HepG2 (cell line): ENCODE data around the gene AKR1E2. TPM values are rescaled to one million over a fixed set of nuclear protein-coding genes. Genes with fewer than 3 reads are reported as not detected.

Source experiments
- ATAC-seq: fragments of 200-7000 bp; cut with Tn5 transposase; 3 replicates; pipeline ENCODE4 v1.9.1; 2020; ENCODE audit warnings: mild to moderate bottlenecking, moderate library complexity
- BruUV-seq: library from RNA; stranded (reverse); fragments of 400-500 nt; replicated peaks from 2 replicates; lab custom pipeline; 2021; lab: Mats Ljungman, UMichigan
- CTCF ChIA-PET: fragments of 300-600 bp; formaldehyde crosslinking; extraction: SDS; loops from one replicate; lab custom pipeline; 2021; ENCODE audit warnings: low total read pairs, inconsistent platforms, low intra/inter-chr PET ratio; lab: Yijun Ruan, JAX
- POLR2A ChIA-PET: fragments of 350-600 bp; sonication (Branson Sonifier 250); formaldehyde crosslinking; loops from one replicate; lab custom pipeline; 2020; ENCODE audit warnings: antibody characterized with exemption, inconsistent platforms; lab: Yijun Ruan, JAX
- DNase-seq: peaks from one replicate; pipeline ENCODE4 v3.0.0-alpha.2; 2015; ENCODE audit warnings: low spot score
- FAIRE-seq: peaks from 3 replicates; lab custom pipeline; 2011; peaks lifted over from hg19 to GRCh38; lab: Jason Lieb, UNC
- H2AFZ ChIP-seq: one replicate; pipeline ENCODE4 v1.6.1; 2011; ENCODE audit warnings: low read length, inconsistent platforms
- H3K27ac ChIP-seq: fragments of 300-600 bp; 3 replicates; pipeline ENCODE4 v1.8.0; 2011; ENCODE audit warnings: mixed run types, mild to moderate bottlenecking, mixed read lengths, low read length, inconsistent platforms; ENCODE audit not compliant: insufficient read depth; ENCODE audit errors: extremely low read length
- H3K27me3 ChIP-seq, 2 experiments: fragments of 200-600 bp in 1 of 2; 2 replicates in 1 of 2; 3 replicates in 1 of 2; pipeline versions ENCODE4 v1.6.0 to v1.8.0; 2011; ENCODE audit warnings: low read length in 2 of 2, mild to moderate bottlenecking in 2 of 2, moderate library complexity in 2 of 2, inconsistent platforms in 1 of 2; ENCODE audit not compliant: insufficient read depth in 2 of 2, control insufficient read depth in 1 of 2
- H3K36me3 ChIP-seq, 2 experiments: fragments of 200-600 bp in 1 of 2; replicated peaks in 1 of 2; 2 replicates in 1 of 2; 3 replicates in 1 of 2; pipeline versions ENCODE4 v1.5.1 to v1.8.0; 2011; ENCODE audit warnings: low read length in 2 of 2, inconsistent platforms in 1 of 2; ENCODE audit not compliant: insufficient read depth in 2 of 2, control insufficient read depth in 1 of 2
- H3K4me1 ChIP-seq: 2 replicates; pipeline ENCODE4 v1.5.1; 2012; ENCODE audit warnings: low read length, inconsistent platforms; ENCODE audit not compliant: insufficient read depth
- H3K4me2 ChIP-seq: 2 replicates; pipeline ENCODE4 v1.6.0; 2011; ENCODE audit warnings: low read depth, low read length, inconsistent platforms
- H3K4me3 ChIP-seq, 3 experiments: fragments of 200-600 bp in 1 of 3; sonication (generic), shearing (Covaris generic) in 1 of 3; replicated peaks in 1 of 3; 2 replicates each; pipeline ENCODE4 v1.5.1; 2011 to 2016; ENCODE audit warnings: low read length in 3 of 3, inconsistent platforms in 2 of 3, low read depth in 2 of 3, mild to moderate bottlenecking in 2 of 3, control low read depth in 1 of 3, mixed read lengths in 1 of 3; ENCODE audit not compliant: insufficient read depth in 1 of 3
- H3K79me2 ChIP-seq: one replicate; pipeline ENCODE4 v1.6.1; 2011; ENCODE audit warnings: low read length, inconsistent platforms; ENCODE audit not compliant: insufficient read depth
- H3K9ac ChIP-seq: 2 replicates; pipeline ENCODE4 v1.6.0; 2011; ENCODE audit warnings: mild to moderate bottlenecking, low read depth, low read length, inconsistent platforms; ENCODE audit not compliant: insufficient read depth
- H3K9me3 ChIP-seq: 2 replicates; pipeline ENCODE4 v1.5.1; 2012; ENCODE audit warnings: mild to moderate bottlenecking, low read length
- H4K20me1 ChIP-seq: 2 replicates; pipeline ENCODE4 v1.6.0; 2011; ENCODE audit warnings: inconsistent platforms, mild to moderate bottlenecking, low read length, moderate library complexity; ENCODE audit not compliant: insufficient read depth
- ARNT2 ChIP-seq: sonication (generic); formaldehyde crosslinking; IDR thresholded peaks from 2 replicates; pipeline ENCODE4 v1.8.0; 2022; ENCODE audit warnings: mild to moderate bottlenecking, low read depth, missing genetic modification reagents, moderate library complexity
- HES4 ChIP-seq: sonication (generic); formaldehyde crosslinking; IDR thresholded peaks from 2 replicates; pipeline ENCODE4 v1.9.0; 2021; ENCODE audit warnings: mild to moderate bottlenecking, missing genetic modification reagents, borderline replicate concordance
- MLXIP ChIP-seq: sonication (generic); formaldehyde crosslinking; IDR thresholded peaks from 2 replicates; pipeline ENCODE4 v1.9.0; 2021; ENCODE audit warnings: missing genetic modification reagents, borderline replicate concordance
- NFKB2 ChIP-seq: sonication (generic); formaldehyde crosslinking; IDR thresholded peaks from 2 replicates; pipeline ENCODE4 v1.4.0; 2020; ENCODE audit warnings: missing genetic modification reagents, borderline replicate concordance
- PAXIP1 ChIP-seq: sonication (generic); formaldehyde crosslinking; conservative IDR thresholded peaks from 2 replicates; pipeline ENCODE4 v1.4.0; 2020; ENCODE audit warnings: mild to moderate bottlenecking, missing genetic modification reagents, moderate library complexity
- PRDM10 ChIP-seq: sonication (generic); formaldehyde crosslinking; IDR thresholded peaks from 2 replicates; pipeline ENCODE4 v1.4.0; 2020; ENCODE audit warnings: low read depth, missing genetic modification reagents
- SOX5 ChIP-seq: IDR thresholded peaks from 2 replicates; pipeline ENCODE4 v1.6.1; 2016; ENCODE audit warnings: borderline replicate concordance
- SOX6 ChIP-seq, 2 experiments: fragments of 450-650 bp in 1 of 2; sonication (generic) in 1 of 2; formaldehyde crosslinking in 1 of 2; IDR thresholded peaks; 2 replicates each; pipeline versions ENCODE4 v1.4.0 to v1.6.1; 2017 to 2020; ENCODE audit warnings: antibody characterized with exemption in 1 of 2, mild to moderate bottlenecking in 1 of 2, missing genetic modification reagents in 1 of 2
- ZFAT ChIP-seq: sonication (generic); formaldehyde crosslinking; conservative IDR thresholded peaks from 2 replicates; pipeline ENCODE4 v1.8.1; 2023; ENCODE audit warnings: missing genetic modification reagents, inconsistent platforms
- ZNF496 ChIP-seq: sonication (generic); formaldehyde crosslinking; IDR thresholded peaks from 2 replicates; pipeline ENCODE4 v1.8.1; 2023; ENCODE audit warnings: mild to moderate bottlenecking, moderate library complexity, missing genetic modification reagents; ENCODE audit not compliant: insufficient replicate concordance
- ZNF549 ChIP-seq: sonication (generic); formaldehyde crosslinking; IDR thresholded peaks from 2 replicates; pipeline ENCODE4 v1.5.0; 2020; ENCODE audit warnings: missing genetic modification reagents
- ZSCAN25 ChIP-seq: sonication (generic); formaldehyde crosslinking; IDR thresholded peaks from 2 replicates; pipeline ENCODE4 v1.8.0; 2022; ENCODE audit warnings: mild to moderate bottlenecking, missing genetic modification reagents
- WGBS: methylation state at CpG from one replicate; pipeline ENCODE4 v1.1.6; 2017; ENCODE audit warnings: low lambda C conversion rate; 5-methylcytosine and 5-hydroxymethylcytosine counted together
- in situ Hi-C: cut with HindIII; loops from 2 replicates; pipeline ENCODE4 v1.10.0; 2017; ENCODE audit warnings: low pct_unique_long_range_greater_than_20kb; ENCODE audit not compliant: extremely low pct_ligation_motif_present
- intact Hi-C: fragments of 100-400 bp; cut with micrococcal nuclease; formaldehyde crosslinking; loops from one replicate; pipeline ENCODE4 v1.10.0; 2022; ENCODE audit not compliant: unreplicated experiment
- polyA plus RNA-seq, 8 experiments: library from polyadenylated mRNA; depleted of rRNA in 3 of 8; stranded (reverse) in 7 of 8; unstranded in 1 of 8; fragments of >200 nt; fragmentation: Illumina TruSeq in 4 of 8; extraction: Trizol in 4 of 8; gene quantifications; 2 replicates each; pipeline versions ENCODE4 v1.2.1 to v1.2.3, GENCODE V29; 2011 to 2016; ENCODE audit warnings: low read depth in 4 of 8, missing spikeins in 1 of 8, mixed read lengths in 1 of 8; ENCODE audit not compliant: insufficient read depth in 1 of 8
- total RNA-seq, 5 experiments: library from RNA; depleted of rRNA; stranded (reverse); fragments of >200 nt; fragmentation: Illumina TruSeq; extraction: Trizol; gene quantifications; 2 replicates each; pipeline ENCODE4 v1.2.3, GENCODE V29; 2016; ENCODE audit warnings: low read depth in 1 of 5

AKR1E2 gene
- total and polyA plus RNA-seq, 2 of the 13 experiments (the other 11 are each of a cell fraction or from before 2014, with no cell fraction given) = not detected

- no peak for TF ChIP-seq ZFAT (CRISPR knock-in tag)
- no peak for TF ChIP-seq ZSCAN25 (CRISPR knock-in tag)
- TF ChIP-seq NFKB2 = no peak
Measured at GRCh38 chr10:4792381-4792780, 33.6 kb upstream of the AKR1E2 start (continued).

- FAIRE-seq = no peak
- Histone ChIP-seq H2AFZ (no peak overlapping the region), H4K20me1 (no peaks in the 10 kb centered on the region; the same call in 1 of the 2 replicates), H3K27me3 (peaks cover 1 to 28% of the 10 kb centered on the region in 2 experiments), H3K9ac (no peak overlapping the region), H3K9me3 (no peaks in the 10 kb centered on the region), H3K79me2 (no peaks in the 10 kb centered on the region), H3K4me2 (no peak overlapping the region), H3K27ac (no peak overlapping the region), H3K36me3 (no peaks in the 10 kb centered on the region), H3K4me3 (no peak overlapping the region), H3K4me1 (peaks cover 14% of the 10 kb centered on the region)
- CTCF ChIA-PET = no interaction called here
- POLR2A ChIA-PET = no interaction called here
- intact Hi-C loops (no loop called here), in situ Hi-C loops (loop anchor here (25.0 kb wide), 1 partner anchor 811 kb away; no protein-coding TSS in a partner anchor)
- ATAC-seq = no peak
- BruUV-seq = no TSS peak
- 46% methylated on average over 3 of the region's 3 CpGs for WGBS
- no peak for DNase-seq
- TF ChIP-seq ARNT2 (no peak), SOX6 (IDR thresholded peaks at IDR 0.05) (no peak), SOX6 (CRISPR knock-in tag; IDR thresholded peaks at IDR 0.05) (no peak), SOX5 (CRISPR knock-in tag) (no peak), HES4 (CRISPR knock-in tag) (no peak), ZNF549 (no peak), PRDM10 (CRISPR knock-in tag) (no peak), ZNF496 (no peak), PAXIP1 (no peak), MLXIP (CRISPR knock-in tag) (no peak)
Measured at GRCh38 chr10:4801405-4801804, 24.6 kb upstream of the AKR1E2 start.
